ENCODE results near the gene LINC01488. TPM values are rescaled to one million over a fixed set of nuclear protein-coding genes. Genes with fewer than 3 reads are reported as not detected.

LINC01488 gene
- total RNA-seq, 4 donors from 2014 or later = not detected

- no peak for DNase-seq (ENCODE audit: low spot score in 2 of 2)
- intact Hi-C loops (cut with DNase I; ENCODE audit: low total_unique reads) = no loop called here
- TF ChIP-seq CTCF (IDR thresholded peaks at IDR 0.05) (no peak), POLR2A (IDR thresholded peaks at IDR 0.05) (no peak)
- WGBS, 2 donors = 87 to 92% methylated on average over 1 of the region's 1 CpG
- H3K4me3 ChIP-seq (ENCODE audit: low read depth, poor library complexity, severe bottlenecking) = no peak overlapping the region
These were observed 38.9 kb downstream of the LINC01488 start for GRCh38 chr11:69520186-69520916.

GRCh38 chr11:69521457-69521856, 40.0 kb downstream of the LINC01488 start:
- H3K4me3 ChIP-seq (ENCODE audit: low read depth, poor library complexity, severe bottlenecking) = no peak overlapping the region
- no peak for TF ChIP-seq POLR2A (IDR thresholded peaks at IDR 0.05)
- no peak for TF ChIP-seq CTCF (IDR thresholded peaks at IDR 0.05)
- 33 to 53% methylated on average over 4 of the region's 4 CpGs for WGBS, 2 donors
- intact Hi-C loops (cut with DNase I; ENCODE audit: low total_unique reads) = no loop called here
- DNase-seq (ENCODE audit: low spot score in 2 of 2) = no peak

- no peak for TF ChIP-seq POLR2A (IDR thresholded peaks at IDR 0.05)
- TF ChIP-seq CTCF (IDR thresholded peaks at IDR 0.05) = no peak
- H3K4me3 ChIP-seq (ENCODE audit: low read depth, poor library complexity, severe bottlenecking) = no peak overlapping the region
- DNase-seq (ENCODE audit: low spot score in 2 of 2) = no peak
- intact Hi-C loops (cut with DNase I; ENCODE audit: low total_unique reads) = no loop called here
- WGBS, 2 donors = 97 to 98% methylated on average over 3 of the region's 3 CpGs
These were observed 42.0 kb downstream of the LINC01488 start for GRCh38 chr11:69523453-69523852.

GRCh38 chr11:69524291-69524882, 42.9 kb downstream of the LINC01488 start:
- intact Hi-C loops (cut with DNase I; ENCODE audit: low total_unique reads) = no loop called here
- H3K4me3 ChIP-seq (ENCODE audit: low read depth, poor library complexity, severe bottlenecking) = no peak overlapping the region
- TF ChIP-seq CTCF (IDR thresholded peaks at IDR 0.05) (no peak), POLR2A (IDR thresholded peaks at IDR 0.05) (no peak)
- no peak for DNase-seq (ENCODE audit: low spot score in 2 of 2)
- WGBS, 2 donors = 27 to 36% methylated on average over 15 of the region's 15 CpGs

- intact Hi-C loops (cut with DNase I; ENCODE audit: low total_unique reads) = no loop called here
- DNase-seq (ENCODE audit: low spot score in 2 of 2) = no peak
- TF ChIP-seq POLR2A (IDR thresholded peaks at IDR 0.05) = no peak
- no peak for TF ChIP-seq CTCF (IDR thresholded peaks at IDR 0.05)
These were observed 43.5 kb downstream of the LINC01488 start for GRCh38 chr11:69524991-69525411.

More at GRCh38 chr11:69524991-69525411, 43.5 kb downstream of the LINC01488 start:
- 79 to 88% methylated on average over 14 to 15 of the region's 15 CpGs for WGBS, 2 donors
- H3K4me3 ChIP-seq (ENCODE audit: low read depth, poor library complexity, severe bottlenecking) = no peak overlapping the region
